ENCODE measurements around the gene NKX1-1.

DNA sequence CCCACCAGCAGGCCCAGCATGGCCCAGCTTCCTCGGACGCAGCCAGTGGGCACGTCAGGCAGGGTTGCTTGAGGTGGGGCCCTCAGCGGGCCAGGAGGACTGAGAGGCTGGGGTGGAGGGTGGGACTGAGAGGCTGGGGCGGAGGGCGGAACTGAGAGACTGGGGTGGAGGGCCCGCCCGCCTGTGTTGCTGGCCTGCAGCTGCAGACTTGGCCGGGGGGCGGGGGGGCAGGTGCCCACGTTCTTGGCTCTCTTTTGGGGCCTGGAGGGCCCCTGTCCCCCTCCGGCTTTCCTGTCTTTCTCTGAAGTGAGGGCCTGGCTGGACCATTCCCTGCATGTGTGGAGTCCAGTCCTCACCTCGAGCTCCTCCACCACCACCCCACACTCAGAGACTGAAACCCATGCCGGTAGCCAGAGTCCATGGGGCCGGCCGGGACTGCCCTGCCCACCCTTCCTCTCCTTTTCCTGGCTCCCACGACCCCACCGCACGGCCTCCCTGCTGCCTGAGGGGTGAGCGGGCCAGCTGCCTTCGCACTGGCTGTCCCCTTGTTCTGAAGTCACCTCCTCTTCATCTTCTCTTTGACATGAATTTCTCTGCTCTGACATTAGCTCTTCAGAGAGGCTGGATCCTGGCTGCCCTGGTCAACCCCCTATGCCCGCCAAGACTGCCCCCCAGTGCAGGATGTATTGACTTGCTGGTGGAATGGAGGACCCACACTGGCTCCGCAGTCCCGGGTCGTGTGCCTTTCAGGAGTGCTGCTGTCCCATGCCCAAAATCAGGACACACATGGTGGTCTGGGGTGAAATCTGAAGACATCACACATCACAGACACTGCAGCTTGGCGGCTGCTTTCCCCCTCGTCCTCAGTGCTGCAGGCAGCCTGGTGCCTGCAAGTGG lies 10.1 kb upstream of the NKX1-1 start:
- no peak for TF ChIP-seq POLR2A (IDR thresholded peaks at IDR 0.05)
- TF ChIP-seq, protein P1, sequence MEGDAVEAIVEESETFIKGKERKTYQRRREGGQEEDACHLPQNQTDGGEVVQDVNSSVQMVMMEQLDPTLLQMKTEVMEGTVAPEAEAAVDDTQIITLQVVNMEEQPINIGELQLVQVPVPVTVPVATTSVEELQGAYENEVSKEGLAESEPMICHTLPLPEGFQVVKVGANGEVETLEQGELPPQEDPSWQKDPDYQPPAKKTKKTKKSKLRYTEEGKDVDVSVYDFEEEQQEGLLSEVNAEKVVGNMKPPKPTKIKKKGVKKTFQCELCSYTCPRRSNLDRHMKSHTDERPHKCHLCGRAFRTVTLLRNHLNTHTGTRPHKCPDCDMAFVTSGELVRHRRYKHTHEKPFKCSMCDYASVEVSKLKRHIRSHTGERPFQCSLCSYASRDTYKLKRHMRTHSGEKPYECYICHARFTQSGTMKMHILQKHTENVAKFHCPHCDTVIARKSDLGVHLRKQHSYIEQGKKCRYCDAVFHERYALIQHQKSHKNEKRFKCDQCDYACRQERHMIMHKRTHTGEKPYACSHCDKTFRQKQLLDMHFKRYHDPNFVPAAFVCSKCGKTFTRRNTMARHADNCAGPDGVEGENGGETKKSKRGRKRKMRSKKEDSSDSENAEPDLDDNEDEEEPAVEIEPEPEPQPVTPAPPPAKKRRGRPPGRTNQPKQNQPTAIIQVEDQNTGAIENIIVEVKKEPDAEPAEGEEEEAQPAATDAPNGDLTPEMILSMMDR (IDR thresholded peaks at IDR 0.05), result no peak
- no peak for TF ChIP-seq POLR2AphosphoS5 (IDR thresholded peaks at IDR 0.05)
- no peak for TF ChIP-seq EP300 (IDR thresholded peaks at IDR 0.05)

Data from suprapubic skin (tissue), 4 donors.